ENCODE measurements around the gene TIE1.
A peak's percentile ranks its signal among the peaks of the same experiment; 100 is the strongest.

Gene TIE1

DNA sequence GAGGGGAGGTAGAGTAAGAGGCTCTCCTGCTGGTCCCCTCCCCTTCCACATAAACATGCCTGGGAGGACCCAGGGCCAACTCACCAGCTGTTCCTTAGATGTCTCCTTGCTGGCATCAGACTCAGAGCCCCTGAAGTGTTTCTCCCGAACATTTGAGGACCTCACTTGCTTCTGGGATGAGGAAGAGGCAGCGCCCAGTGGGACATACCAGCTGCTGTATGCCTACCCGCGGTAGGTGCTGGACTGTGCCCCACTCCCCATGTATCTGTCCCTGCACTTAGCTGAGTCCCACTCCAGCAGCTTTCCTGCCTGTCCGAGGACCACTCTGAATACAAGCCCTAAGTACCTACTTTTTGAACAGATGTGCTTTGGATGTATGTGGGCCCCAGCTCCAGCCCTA lies 37.2 kb downstream of the TIE1 start:
- Histone ChIP-seq H3K4me3 (ENCODE audit: insufficient read depth, low read depth, low read length) (no peak overlapping the region), H3K36me3 (ENCODE audit: control insufficient read depth, insufficient read depth, low read length) (no peaks in the 10 kb centered on the region), H3K27ac (ENCODE audit: insufficient read depth, low read depth, low read length, poor library complexity, severe bottlenecking) (no peak overlapping the region), H3K9me3 (ENCODE audit: control insufficient read depth, low read length) (no peaks in the 10 kb centered on the region), H3K27me3 (ENCODE audit: control insufficient read depth, insufficient read depth, low read length, poor library complexity, severe bottlenecking) (no peaks in the 10 kb centered on the region), H3K4me1 (ENCODE audit: control insufficient read depth, insufficient read depth, low read length) (no peaks in the 10 kb centered on the region)
- 94 to 95% methylated on average over 5 of the region's 5 CpGs for WGBS, 2 experiments

DNA sequence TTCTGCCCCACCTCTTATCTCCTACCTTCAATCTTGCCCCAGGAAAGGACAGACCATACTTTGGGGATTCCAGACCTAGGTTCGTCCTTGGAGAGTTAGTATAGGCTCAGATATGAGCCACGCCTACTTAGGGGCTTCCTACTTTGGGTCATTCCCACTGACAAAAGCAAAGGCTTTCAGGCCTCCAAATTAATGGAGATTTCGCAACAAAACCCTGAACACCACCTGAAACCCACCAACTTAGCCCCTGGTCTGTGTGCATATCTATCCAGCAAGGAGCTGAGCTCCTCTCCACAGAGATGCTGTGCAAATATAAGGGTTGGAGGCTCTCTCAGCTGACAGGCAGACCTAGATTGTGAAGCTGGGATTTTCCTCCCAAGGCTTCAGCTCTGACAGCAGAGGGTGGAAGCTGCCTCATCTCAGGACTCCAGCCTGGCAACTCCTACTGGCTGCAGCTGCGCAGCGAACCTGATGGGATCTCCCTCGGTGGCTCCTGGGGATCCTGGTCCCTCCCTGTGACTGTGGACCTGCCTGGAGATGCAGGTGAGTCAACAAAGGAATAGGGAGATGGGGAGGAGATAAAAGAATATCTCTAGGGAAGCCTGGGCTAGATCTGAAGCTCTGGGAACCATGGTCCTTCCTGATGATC lies 38.9 kb downstream of the TIE1 start:
- Histone ChIP-seq H3K9me3 (ENCODE audit: control insufficient read depth, low read length) (no peaks in the 10 kb centered on the region), H3K27ac (ENCODE audit: insufficient read depth, low read depth, low read length, poor library complexity, severe bottlenecking) (no peak overlapping the region), H3K27me3 (ENCODE audit: control insufficient read depth, insufficient read depth, low read length, poor library complexity, severe bottlenecking) (no peaks in the 10 kb centered on the region), H3K4me1 (ENCODE audit: control insufficient read depth, insufficient read depth, low read length) (no peaks in the 10 kb centered on the region), H3K36me3 (ENCODE audit: control insufficient read depth, insufficient read depth, low read length) (no peaks in the 10 kb centered on the region), H3K4me3 (ENCODE audit: insufficient read depth, low read depth, low read length) (no peak overlapping the region)
- WGBS, 2 experiments: 90 to 93% methylated on average over 6 of the region's 6 CpGs

DNA sequence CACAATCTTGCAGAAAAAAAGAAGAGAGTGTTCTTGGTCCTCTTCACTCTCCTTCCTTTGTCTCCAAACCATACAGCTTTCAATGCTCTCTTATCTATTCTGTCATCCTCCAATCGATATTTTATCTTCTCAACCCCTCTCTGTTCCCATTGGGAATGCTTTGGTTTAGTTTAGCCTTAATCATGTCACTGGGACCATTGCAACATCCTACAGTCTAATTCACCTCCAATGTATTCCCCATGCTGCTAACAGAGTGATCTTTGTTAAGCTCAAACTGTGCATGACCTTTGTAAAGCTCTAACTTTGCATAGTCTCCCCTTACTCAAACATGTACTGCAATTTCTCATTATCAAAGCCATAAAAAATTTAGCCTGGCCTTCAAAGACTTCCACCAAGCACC lies 39.8 kb downstream of the TIE1 start:
- H3K27ac ChIP-seq (ENCODE audit: insufficient read depth, low read depth, low read length, poor library complexity, severe bottlenecking): no peak overlapping the region
- no peaks in the 10 kb centered on the region for H3K27me3 ChIP-seq (ENCODE audit: control insufficient read depth, insufficient read depth, low read length, poor library complexity, severe bottlenecking)
- H3K9me3 ChIP-seq (ENCODE audit: control insufficient read depth, low read length): no peaks in the 10 kb centered on the region
- WGBS, 2 experiments: 90 to 94% methylated on average over 1 of the region's 1 CpG
- H3K36me3 ChIP-seq (ENCODE audit: control insufficient read depth, insufficient read depth, low read length): no peaks in the 10 kb centered on the region
- no peaks in the 10 kb centered on the region for H3K4me1 ChIP-seq (ENCODE audit: control insufficient read depth, insufficient read depth, low read length)
- H3K4me3 ChIP-seq (ENCODE audit: insufficient read depth, low read depth, low read length): no peak overlapping the region

DNA sequence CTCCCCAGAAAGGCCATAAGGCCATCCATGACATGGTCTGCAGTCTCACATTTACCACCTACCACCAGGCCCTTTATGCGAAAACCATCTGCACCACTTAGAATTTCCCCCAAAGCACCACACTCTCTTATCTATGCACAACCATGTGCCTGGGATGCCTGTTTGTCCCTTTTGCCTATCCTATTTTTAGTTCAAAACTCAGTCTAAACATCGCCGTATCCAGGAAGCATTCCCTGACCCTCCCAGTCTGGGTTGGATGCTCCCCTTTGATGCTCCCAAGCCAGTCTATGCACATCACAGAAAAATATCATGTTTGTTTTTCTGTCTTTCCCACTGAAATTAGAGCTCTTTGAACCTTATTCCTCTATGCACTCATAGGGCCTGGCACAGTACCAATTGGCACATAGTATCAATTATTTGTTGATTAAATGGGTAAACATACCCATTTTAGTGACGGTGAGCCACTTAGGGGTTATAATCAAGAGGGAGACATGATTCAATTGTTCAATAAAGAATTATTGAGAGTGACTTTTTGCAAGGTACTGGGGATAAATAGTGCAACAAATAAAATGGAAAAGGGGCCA lies 43.6 kb downstream of the TIE1 start:
- Histone ChIP-seq H3K27me3 (ENCODE audit: control insufficient read depth, insufficient read depth, low read length, poor library complexity, severe bottlenecking) (no peaks in the 10 kb centered on the region), H3K4me1 (ENCODE audit: control insufficient read depth, insufficient read depth, low read length) (peaks cover 7% of the 10 kb centered on the region), H3K9me3 (ENCODE audit: control insufficient read depth, low read length) (no peaks in the 10 kb centered on the region), H3K36me3 (ENCODE audit: control insufficient read depth, insufficient read depth, low read length) (no peaks in the 10 kb centered on the region), H3K27ac (ENCODE audit: insufficient read depth, low read depth, low read length, poor library complexity, severe bottlenecking) (no peak overlapping the region), H3K4me3 (ENCODE audit: insufficient read depth, low read depth, low read length) (no peak overlapping the region)
- 96 to 98% methylated on average over 4 of the region's 4 CpGs for WGBS, 2 experiments

DNA sequence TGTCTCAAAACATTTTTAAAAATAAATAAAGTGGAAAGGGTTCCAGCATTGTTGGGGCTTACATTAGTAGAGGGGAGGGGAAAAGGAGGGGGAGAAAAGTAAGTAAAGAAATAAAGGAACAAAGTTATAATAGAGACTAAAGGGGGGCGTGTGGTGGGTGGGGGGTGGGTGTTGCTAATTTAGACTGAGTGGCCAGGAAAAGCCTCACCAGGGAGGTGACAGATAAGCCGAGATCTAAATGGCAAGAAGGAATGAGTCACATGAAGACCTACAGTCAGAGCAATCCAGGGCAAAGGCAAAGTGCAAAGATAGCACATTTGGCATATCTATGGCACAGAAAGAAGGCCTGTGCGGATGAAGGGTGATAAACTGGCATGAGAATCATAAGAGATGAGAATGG lies 44.3 kb downstream of the TIE1 start:
- H3K4me1 ChIP-seq (ENCODE audit: control insufficient read depth, insufficient read depth, low read length): peaks cover 12% of the 10 kb centered on the region
- no peak overlapping the region for H3K27ac ChIP-seq (ENCODE audit: insufficient read depth, low read depth, low read length, poor library complexity, severe bottlenecking)
- no peaks in the 10 kb centered on the region for H3K36me3 ChIP-seq (ENCODE audit: control insufficient read depth, insufficient read depth, low read length)
- H3K4me3 ChIP-seq (ENCODE audit: insufficient read depth, low read depth, low read length): no peak overlapping the region
- 85 to 87% methylated on average over 3 of the region's 3 CpGs for WGBS, 2 experiments
- no peaks in the 10 kb centered on the region for H3K9me3 ChIP-seq (ENCODE audit: control insufficient read depth, low read length)
- no peaks in the 10 kb centered on the region for H3K27me3 ChIP-seq (ENCODE audit: control insufficient read depth, insufficient read depth, low read length, poor library complexity, severe bottlenecking)

DNA sequence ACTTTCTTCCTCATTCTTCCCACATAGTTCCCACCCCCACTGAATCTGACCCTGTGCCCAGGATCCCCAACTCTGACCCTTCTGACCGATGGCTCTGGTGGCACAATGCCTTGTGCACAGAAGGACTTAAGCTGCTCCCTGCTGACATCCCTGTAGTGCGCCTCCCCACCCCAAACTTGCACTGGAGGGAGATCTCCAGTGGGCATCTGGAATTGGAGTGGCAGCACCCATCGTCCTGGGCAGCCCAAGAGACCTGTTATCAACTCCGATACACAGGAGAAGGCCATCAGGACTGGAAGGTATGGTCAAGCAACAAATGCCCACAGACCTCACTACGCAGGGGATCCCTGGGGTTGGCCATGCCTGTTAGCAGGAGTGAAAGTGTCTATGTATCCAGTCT lies 45.9 kb downstream of the TIE1 start:
- no peaks in the 10 kb centered on the region for H3K9me3 ChIP-seq (ENCODE audit: control insufficient read depth, low read length)
- H3K27me3 ChIP-seq (ENCODE audit: control insufficient read depth, insufficient read depth, low read length, poor library complexity, severe bottlenecking): no peaks in the 10 kb centered on the region
- H3K4me1 ChIP-seq (ENCODE audit: control insufficient read depth, insufficient read depth, low read length): peaks cover 14% of the 10 kb centered on the region
- H3K4me3 ChIP-seq (ENCODE audit: insufficient read depth, low read depth, low read length): no peak overlapping the region
- no peak overlapping the region for H3K27ac ChIP-seq (ENCODE audit: insufficient read depth, low read depth, low read length, poor library complexity, severe bottlenecking)
- H3K36me3 ChIP-seq (ENCODE audit: control insufficient read depth, insufficient read depth, low read length): no peaks in the 10 kb centered on the region
- 86 to 91% methylated on average over 5 of the region's 5 CpGs for WGBS, 2 experiments

DNA sequence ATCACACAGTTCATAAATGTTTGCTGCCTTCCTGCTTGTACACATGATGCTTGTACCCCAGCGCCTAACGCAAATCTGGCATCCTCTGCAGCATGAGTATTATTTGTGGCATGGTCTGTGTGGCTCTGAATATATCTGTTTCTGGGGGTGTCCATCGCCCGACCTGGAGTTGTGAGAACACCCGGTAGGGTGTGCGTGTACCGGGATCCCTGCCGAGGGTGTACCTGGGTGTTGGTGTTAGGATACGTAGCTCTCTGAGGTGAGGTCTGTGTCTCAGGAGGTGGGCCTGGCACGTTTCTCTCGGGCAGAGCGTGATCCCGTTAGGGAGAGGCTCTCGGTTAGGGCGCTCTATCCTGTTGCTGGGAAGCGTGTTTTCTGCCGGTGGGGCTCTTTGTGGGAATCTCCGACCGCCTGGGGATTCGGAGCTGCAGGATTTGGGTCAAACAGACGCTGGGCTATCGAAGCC lies 47.6 kb downstream of the TIE1 start:
- whole genome bisulfite sequencing, 2 experiments: 28 to 33% methylated on average over 22 of the region's 22 CpGs
- no peaks in the 10 kb centered on the region for H3K27me3 ChIP-seq (ENCODE audit: control insufficient read depth, insufficient read depth, low read length, poor library complexity, severe bottlenecking)
- no peak overlapping the region for H3K27ac ChIP-seq (ENCODE audit: insufficient read depth, low read depth, low read length, poor library complexity, severe bottlenecking)
- H3K4me1 ChIP-seq (ENCODE audit: control insufficient read depth, insufficient read depth, low read length): peaks cover 25% of the 10 kb centered on the region
- no peaks in the 10 kb centered on the region for H3K36me3 ChIP-seq (ENCODE audit: control insufficient read depth, insufficient read depth, low read length)
- no peaks in the 10 kb centered on the region for H3K9me3 ChIP-seq (ENCODE audit: control insufficient read depth, low read length)
- peak overlapping the region; percentile 39 for H3K4me3 ChIP-seq (ENCODE audit: insufficient read depth, low read depth, low read length)

DNA sequence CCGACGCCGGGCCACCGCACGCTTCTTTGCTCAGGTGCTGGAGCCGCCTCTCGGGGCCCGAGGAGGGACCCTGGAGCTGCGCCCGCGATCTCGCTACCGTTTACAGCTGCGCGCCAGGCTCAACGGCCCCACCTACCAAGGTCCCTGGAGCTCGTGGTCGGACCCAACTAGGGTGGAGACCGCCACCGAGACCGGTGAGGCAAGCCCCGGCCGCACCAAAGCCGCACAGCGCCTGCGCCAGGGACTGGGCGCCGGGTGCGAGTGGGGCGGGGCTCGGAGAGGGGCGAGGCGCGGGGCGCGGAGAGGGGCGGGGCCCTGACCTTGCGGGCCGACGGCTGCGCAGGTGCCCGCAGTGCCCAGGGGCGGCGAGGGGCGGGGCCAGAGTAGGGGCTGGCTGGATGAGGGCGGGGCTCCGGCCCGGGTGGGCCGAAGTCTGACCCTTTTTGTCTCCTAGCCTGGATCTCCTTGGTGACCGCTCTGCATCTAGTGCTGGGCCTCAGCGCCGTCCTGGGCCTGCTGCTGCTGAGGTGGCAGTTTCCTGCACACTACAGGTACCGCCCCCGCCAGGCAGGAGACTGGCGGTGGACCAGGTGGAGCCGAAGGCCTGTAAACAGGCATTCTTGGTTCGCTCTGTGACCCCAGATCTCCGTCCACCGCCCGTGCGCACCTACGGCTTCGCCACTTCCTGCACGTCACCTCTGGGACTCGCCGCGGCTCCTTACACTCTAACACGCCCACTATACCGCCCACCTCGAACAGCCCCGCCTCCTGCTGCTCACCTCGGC lies 48.2 kb downstream of the TIE1 start:
- Histone ChIP-seq H3K36me3 (ENCODE audit: control insufficient read depth, insufficient read depth, low read length) (no peaks in the 10 kb centered on the region), H3K4me1 (ENCODE audit: control insufficient read depth, insufficient read depth, low read length) (peaks cover 25% of the 10 kb centered on the region), H3K27ac (ENCODE audit: insufficient read depth, low read depth, low read length, poor library complexity, severe bottlenecking) (peak overlapping the region; percentile 96), H3K4me3 (ENCODE audit: insufficient read depth, low read depth, low read length) (peak overlapping the region; percentile 39), H3K27me3 (ENCODE audit: control insufficient read depth, insufficient read depth, low read length, poor library complexity, severe bottlenecking) (no peaks in the 10 kb centered on the region), H3K9me3 (ENCODE audit: control insufficient read depth, low read length) (no peaks in the 10 kb centered on the region)
- WGBS, 2 experiments: 1% methylated on average over 72 of the region's 72 CpGs

DNA sequence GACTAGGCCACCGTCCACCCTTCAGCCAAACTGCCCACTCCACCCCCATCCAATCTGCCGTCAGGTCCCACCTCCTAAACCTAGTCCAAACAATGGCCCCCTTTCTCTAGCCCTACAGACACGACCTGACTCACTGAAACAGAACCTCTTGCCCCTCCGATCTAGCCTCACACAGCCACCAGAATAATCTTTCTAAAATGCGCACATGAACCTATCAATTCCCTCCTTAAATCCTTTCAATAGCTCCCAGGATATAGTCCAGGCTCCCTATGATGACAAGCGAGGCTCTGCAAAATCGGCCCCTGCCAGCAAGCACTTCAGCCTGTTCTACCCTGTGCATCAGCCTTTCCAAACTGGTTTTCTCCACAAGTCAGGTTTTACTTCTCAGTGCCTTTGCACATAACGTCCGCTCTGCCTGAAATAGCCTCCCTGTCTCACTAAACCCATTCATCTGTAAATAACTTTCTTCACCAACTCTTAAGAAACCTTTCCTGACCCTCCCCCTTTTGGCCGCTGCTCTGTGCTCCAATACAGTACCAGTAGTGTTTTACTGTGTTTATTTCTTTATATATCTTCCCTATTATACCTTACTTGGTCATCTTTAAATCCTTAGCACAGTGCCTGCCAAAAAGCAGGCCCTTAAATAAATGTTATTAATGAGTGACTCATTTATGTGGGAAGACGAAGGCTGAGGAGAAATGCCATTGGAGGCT lies 49.0 kb downstream of the TIE1 start:
- 30 to 31% methylated on average over 10 of the region's 11 CpGs for WGBS, 2 experiments
- H3K4me3 ChIP-seq (ENCODE audit: insufficient read depth, low read depth, low read length): peak overlapping the region; percentile 39
- H3K36me3 ChIP-seq (ENCODE audit: control insufficient read depth, insufficient read depth, low read length): no peaks in the 10 kb centered on the region
- peaks cover 25% of the 10 kb centered on the region for H3K4me1 ChIP-seq (ENCODE audit: control insufficient read depth, insufficient read depth, low read length)
- H3K27ac ChIP-seq (ENCODE audit: insufficient read depth, low read depth, low read length, poor library complexity, severe bottlenecking): peak overlapping the region; percentile 96
- no peaks in the 10 kb centered on the region for H3K9me3 ChIP-seq (ENCODE audit: control insufficient read depth, low read length)
- no peaks in the 10 kb centered on the region for H3K27me3 ChIP-seq (ENCODE audit: control insufficient read depth, insufficient read depth, low read length, poor library complexity, severe bottlenecking)

DNA sequence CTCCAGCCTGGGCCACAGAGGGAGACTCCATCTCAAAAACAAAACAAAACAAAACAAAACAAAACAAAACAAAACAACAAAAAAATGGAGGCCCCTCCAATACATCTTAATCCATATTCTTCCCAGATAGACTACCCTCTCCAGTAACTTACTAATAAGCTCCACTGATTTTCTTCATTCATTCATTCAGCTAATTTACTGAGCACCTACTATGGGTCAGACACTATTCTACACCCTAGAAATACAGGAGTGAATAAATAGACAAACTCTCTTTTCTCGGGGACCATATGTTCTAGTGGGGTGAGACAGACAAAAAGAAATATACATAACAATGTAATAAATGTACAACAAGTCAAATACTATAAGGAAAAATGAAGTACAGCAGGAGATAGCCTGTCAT lies 50.2 kb downstream of the TIE1 start:
- no peak overlapping the region for H3K27ac ChIP-seq (ENCODE audit: insufficient read depth, low read depth, low read length, poor library complexity, severe bottlenecking)
- H3K9me3 ChIP-seq (ENCODE audit: control insufficient read depth, low read length): no peaks in the 10 kb centered on the region
- no peaks in the 10 kb centered on the region for H3K36me3 ChIP-seq (ENCODE audit: control insufficient read depth, insufficient read depth, low read length)
- no peaks in the 10 kb centered on the region for H3K27me3 ChIP-seq (ENCODE audit: control insufficient read depth, insufficient read depth, low read length, poor library complexity, severe bottlenecking)
- WGBS, 2 experiments: no CpG with 5 or more reads among the region's 1 CpG
- H3K4me3 ChIP-seq (ENCODE audit: insufficient read depth, low read depth, low read length): no peak overlapping the region
- H3K4me1 ChIP-seq (ENCODE audit: control insufficient read depth, insufficient read depth, low read length): peaks cover 25% of the 10 kb centered on the region
